SU-DHL-6 (cell line): Measurements from ENCODE around the gene TTC3.

Source experiments
- CTCF ChIP-seq: fragments of 200-600 bp; sonication (generic); IDR thresholded peaks from one replicate; pipeline ENCODE4 v1.5.1; 2017; ENCODE audit warnings: antibody characterized with exemption, mild to moderate bottlenecking, low read length, moderate library complexity; ENCODE audit not compliant: insufficient read depth, poor library complexity, severe bottlenecking
- EZH2phosphoT487 ChIP-seq: fragments of 200-600 bp; sonication (generic), shearing (Covaris generic); conservative IDR thresholded peaks from 2 replicates; pipeline ENCODE4 v1.6.1; 2018; ENCODE audit warnings: mild to moderate bottlenecking, antibody characterized with exemption, low read length, moderate library complexity, mixed read lengths

- TF ChIP-seq CTCF (no peak), EZH2phosphoT487 (no peak)
These were observed 7.4 kb upstream of the TTC3 start for GRCh38 chr21:37065561-37066177.
